ENCODE results near the gene GGNBP2. TPM values are rescaled to one million over a fixed set of nuclear protein-coding genes. Genes with fewer than 3 reads are reported as not detected.

Gene GGNBP2
- polyA plus RNA-seq, 1 experiment: 73.7 TPM

GRCh38 chr17:36617773-36618172 lies 73.1 kb downstream of the GGNBP2 start:
- TF ChIP-seq CTCF (IDR thresholded peaks at IDR 0.05; ENCODE audit: insufficient read depth, low read depth, low read length): no peak

GRCh38 chr17:36623281-36623680 lies 78.6 kb downstream of the GGNBP2 start:
- Histone ChIP-seq H3K27me3 (ENCODE audit: control insufficient read depth, insufficient read depth, low read length) (peaks cover 8% of the 10 kb centered on the region), H3K36me3 (ENCODE audit: control insufficient read depth, insufficient read depth, low read length) (no peaks in the 10 kb centered on the region), H3K4me3 (ENCODE audit: low read depth, low read length) (no peak overlapping the region)
- CTCF ChIA-PET: interaction anchor here (0.6 to 4.0 kb wide), 3 partner anchors 13 to 424 kb away, joined by 4 to 35 read pairs (median 16); partner anchors contain the start of gene MRM1
- TF ChIP-seq CTCF (IDR thresholded peaks at IDR 0.05; ENCODE audit: insufficient read depth, low read depth, low read length): no peak
- DNase-seq (ENCODE audit: low read depth): no peak
- POLR2A ChIA-PET: no interaction called here

More at GRCh38 chr17:36617773-36618172, 73.1 kb downstream of the GGNBP2 start:
- Histone ChIP-seq H3K27me3 (ENCODE audit: control insufficient read depth, insufficient read depth, low read length) (peaks cover 5% of the 10 kb centered on the region; the same call in 1 of the 2 replicates), H3K36me3 (ENCODE audit: control insufficient read depth, insufficient read depth, low read length) (no peaks in the 10 kb centered on the region), H3K4me3 (ENCODE audit: low read depth, low read length) (no peak overlapping the region)
- CTCF ChIA-PET: interaction anchor here (1.3 to 7.3 kb wide), 3 partner anchors 8 to 15 kb away, joined by 4 to 48 read pairs (median 37); partner anchors contain the start of gene MRM1
- no peak for DNase-seq (ENCODE audit: low read depth)
- POLR2A ChIA-PET: no interaction called here

- peaks cover 6% of the 10 kb centered on the region for H3K27me3 ChIP-seq (ENCODE audit: control insufficient read depth, insufficient read depth, low read length)
- DNase-seq (ENCODE audit: low read depth): no peak
- no peak overlapping the region for H3K4me3 ChIP-seq (ENCODE audit: low read depth, low read length)
- no peaks in the 10 kb centered on the region for H3K36me3 ChIP-seq (ENCODE audit: control insufficient read depth, insufficient read depth, low read length)
- POLR2A ChIA-PET: no interaction called here
- CTCF ChIA-PET: interaction anchor here (0.7 to 4.0 kb wide), 15 partner anchors 8 to 631 kb away, joined by 3 to 35 read pairs (median 5); partner anchors contain the start of gene MRM1
- TF ChIP-seq CTCF (IDR thresholded peaks at IDR 0.05; ENCODE audit: insufficient read depth, low read depth, low read length): no peak
These were observed 80.5 kb downstream of the GGNBP2 start for GRCh38 chr17:36625188-36625587.

- peaks cover 5% of the 10 kb centered on the region for H3K27me3 ChIP-seq (ENCODE audit: control insufficient read depth, insufficient read depth, low read length)
- ChIA-PET POLR2A (no interaction called here), CTCF (interaction anchor here (2.8 to 6.7 kb wide), 5 partner anchors 11 to 614 kb away, joined by 21 to 81 read pairs (median 37); partner anchors contain the start of gene MRM1)
- DNase-seq (ENCODE audit: low read depth): no peak
- H3K4me3 ChIP-seq (ENCODE audit: low read depth, low read length): no peak overlapping the region
- no peaks in the 10 kb centered on the region for H3K36me3 ChIP-seq (ENCODE audit: control insufficient read depth, insufficient read depth, low read length)
- no peak for TF ChIP-seq CTCF (IDR thresholded peaks at IDR 0.05; ENCODE audit: insufficient read depth, low read depth, low read length)
These were observed 82.4 kb downstream of the GGNBP2 start for GRCh38 chr17:36627101-36627500.

- ChIA-PET POLR2A (no interaction called here), CTCF (interaction anchor here (0.6 to 6.7 kb wide), 18 partner anchors 8 to 922 kb away, joined by 3 to 81 read pairs (median 5); no protein-coding TSS in a partner anchor)
- TF ChIP-seq CTCF (IDR thresholded peaks at IDR 0.05; ENCODE audit: insufficient read depth, low read depth, low read length): no peak
- DNase-seq (ENCODE audit: low read depth): no peak
- Histone ChIP-seq H3K27me3 (ENCODE audit: control insufficient read depth, insufficient read depth, low read length) (peaks cover 18% of the 10 kb centered on the region), H3K4me3 (ENCODE audit: low read depth, low read length) (no peak overlapping the region), H3K36me3 (ENCODE audit: control insufficient read depth, insufficient read depth, low read length) (no peaks in the 10 kb centered on the region)
These were observed 83.9 kb downstream of the GGNBP2 start for GRCh38 chr17:36628576-36628975.
